Neutrophil (primary cell): ENCODE data around the gene TDRKH.

ENCODE experiments used
- H3K27ac ChIP-seq: fragments of 200-600 bp; sonication (generic); 2 replicates; pipeline ENCODE4 v1.5.1; 2016; ENCODE audit warnings: mild to moderate bottlenecking, moderate library complexity
- H3K27me3 ChIP-seq: fragments of 200-600 bp; sonication (generic); 2 replicates; pipeline ENCODE4 v1.6.0; 2016; ENCODE audit warnings: mild to moderate bottlenecking
- H3K36me3 ChIP-seq: fragments of 200-600 bp; sonication (generic); 2 replicates; pipeline ENCODE4 v1.5.1; 2017
- H3K4me1 ChIP-seq, 2 experiments: fragments of 200-600 bp in 1 of 2; sonication (generic) in 1 of 2; 1 replicate in 1 of 2; 2 replicates in 1 of 2; pipeline versions ENCODE4 v1.5.1 to v1.6.1; 2013 to 2016; ENCODE audit warnings: low read depth in 1 of 2, low read length in 1 of 2, mild to moderate bottlenecking in 1 of 2, moderate library complexity in 1 of 2; ENCODE audit not compliant: control insufficient read depth in 1 of 2, insufficient read depth in 1 of 2
- H3K4me3 ChIP-seq, 2 experiments: fragments of 200-600 bp in 1 of 2; sonication (generic) in 1 of 2; 1 replicate in 1 of 2; 2 replicates in 1 of 2; pipeline ENCODE4 v1.5.1; 2013 to 2016; ENCODE audit warnings: low read depth in 1 of 2, low read length in 1 of 2, mild to moderate bottlenecking in 1 of 2, moderate library complexity in 1 of 2
- H3K9me3 ChIP-seq: fragments of 200-600 bp; sonication (generic); 2 replicates; pipeline ENCODE4 v1.5.1; 2016
- TF ChIP-seq, protein P1 (sequence below): fragments of 200-600 bp; sonication (generic); IDR thresholded peaks from 2 replicates; pipeline ENCODE4 v1.5.1; 2016; ENCODE audit warnings: antibody characterized with exemption

TDRKH gene

GRCh38 chr1:151729966-151730291, 60.4 kb downstream of the TDRKH start:
- no peak overlapping the region for H3K27ac ChIP-seq
- TF ChIP-seq, protein P1, sequence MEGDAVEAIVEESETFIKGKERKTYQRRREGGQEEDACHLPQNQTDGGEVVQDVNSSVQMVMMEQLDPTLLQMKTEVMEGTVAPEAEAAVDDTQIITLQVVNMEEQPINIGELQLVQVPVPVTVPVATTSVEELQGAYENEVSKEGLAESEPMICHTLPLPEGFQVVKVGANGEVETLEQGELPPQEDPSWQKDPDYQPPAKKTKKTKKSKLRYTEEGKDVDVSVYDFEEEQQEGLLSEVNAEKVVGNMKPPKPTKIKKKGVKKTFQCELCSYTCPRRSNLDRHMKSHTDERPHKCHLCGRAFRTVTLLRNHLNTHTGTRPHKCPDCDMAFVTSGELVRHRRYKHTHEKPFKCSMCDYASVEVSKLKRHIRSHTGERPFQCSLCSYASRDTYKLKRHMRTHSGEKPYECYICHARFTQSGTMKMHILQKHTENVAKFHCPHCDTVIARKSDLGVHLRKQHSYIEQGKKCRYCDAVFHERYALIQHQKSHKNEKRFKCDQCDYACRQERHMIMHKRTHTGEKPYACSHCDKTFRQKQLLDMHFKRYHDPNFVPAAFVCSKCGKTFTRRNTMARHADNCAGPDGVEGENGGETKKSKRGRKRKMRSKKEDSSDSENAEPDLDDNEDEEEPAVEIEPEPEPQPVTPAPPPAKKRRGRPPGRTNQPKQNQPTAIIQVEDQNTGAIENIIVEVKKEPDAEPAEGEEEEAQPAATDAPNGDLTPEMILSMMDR, result no peak
- peaks cover 92% of the 10 kb centered on the region for H3K27me3 ChIP-seq

GRCh38 chr1:151729157-151729965, 60.9 kb downstream of the TDRKH start:
- TF ChIP-seq, protein P1, result no peak
- Histone ChIP-seq H3K27me3 (peaks cover 97% of the 10 kb centered on the region), H3K27ac (no peak overlapping the region), H3K4me3 (no peak overlapping the region), H3K36me3 (no peaks in the 10 kb centered on the region), H3K4me1 (no peaks in the 10 kb centered on the region), H3K9me3 (no peaks in the 10 kb centered on the region)

More at GRCh38 chr1:151729966-151730291, 60.4 kb downstream of the TDRKH start:
- Histone ChIP-seq H3K4me1 (no peaks in the 10 kb centered on the region), H3K4me3 (no peak overlapping the region), H3K9me3 (no peaks in the 10 kb centered on the region), H3K36me3 (no peaks in the 10 kb centered on the region)

DNA sequence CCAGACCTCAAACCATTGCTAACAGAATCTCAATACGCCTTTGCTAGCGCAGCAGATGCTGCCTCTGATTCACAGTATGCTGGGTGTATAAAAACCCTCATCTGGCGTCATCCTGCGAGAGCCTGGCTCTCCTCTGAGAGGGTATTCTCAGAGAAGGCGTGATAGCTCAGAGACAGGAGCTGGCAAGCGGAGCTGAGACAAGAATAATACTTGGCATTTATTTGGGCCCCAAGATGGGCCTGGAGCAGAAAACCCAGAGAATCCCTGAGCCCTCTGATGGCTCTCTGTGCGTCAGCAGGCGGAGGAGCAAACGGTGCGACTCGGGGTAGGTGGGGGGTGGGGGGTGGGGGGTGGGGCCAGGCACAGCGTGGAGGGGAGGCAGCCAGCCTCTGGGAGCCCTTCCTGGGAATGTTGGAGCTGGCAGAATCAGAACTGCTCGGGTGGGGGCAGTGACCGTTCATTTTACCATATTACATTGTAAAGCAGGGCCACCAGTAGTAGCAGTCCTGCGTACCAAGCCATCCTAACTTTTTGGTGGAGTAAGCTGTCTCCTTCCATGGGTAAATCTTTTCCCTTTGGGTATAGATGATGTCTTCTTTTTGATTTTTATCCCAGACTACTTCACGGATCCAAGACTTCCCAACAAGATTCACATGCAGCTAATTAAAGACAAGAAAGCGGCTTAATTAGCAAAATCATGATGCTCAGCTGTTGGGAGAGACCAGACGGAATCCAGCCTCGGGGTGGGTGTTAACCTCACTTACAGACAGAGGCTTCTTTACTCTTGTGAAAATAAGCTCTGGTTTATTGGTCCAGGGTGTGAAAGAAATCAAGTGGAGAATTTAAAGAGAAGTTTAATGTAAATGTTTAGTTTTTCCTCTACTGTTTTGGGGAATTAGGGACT, 61.9 kb downstream of the TDRKH start:
- Histone ChIP-seq H3K9me3 (no peaks in the 10 kb centered on the region), H3K4me1 (no peaks in the 10 kb centered on the region), H3K27ac (no peak overlapping the region), H3K4me3 (no peak overlapping the region), H3K27me3 (peaks cover 98% of the 10 kb centered on the region), H3K36me3 (no peaks in the 10 kb centered on the region)
- TF ChIP-seq, protein P1, result no peak

GRCh38 chr1:151723726-151724370, 66.5 kb downstream of the TDRKH start:
- Histone ChIP-seq H3K36me3 (no peaks in the 10 kb centered on the region), H3K9me3 (no peaks in the 10 kb centered on the region), H3K27ac (no peak overlapping the region), H3K27me3 (peaks cover 99% of the 10 kb centered on the region), H3K4me3 (no peak overlapping the region), H3K4me1 (peaks cover 17 to 22% of the 10 kb centered on the region in 2 experiments)
- TF ChIP-seq, protein P1, result no peak
